ENCODE measurements around the gene DUSP22. TPM values are rescaled to one million over a fixed set of nuclear protein-coding genes. Genes with fewer than 3 reads are reported as not detected.

DUSP22 gene
- total RNA-seq, 1 experiment from 2014 or later: 25.0 TPM

DNA sequence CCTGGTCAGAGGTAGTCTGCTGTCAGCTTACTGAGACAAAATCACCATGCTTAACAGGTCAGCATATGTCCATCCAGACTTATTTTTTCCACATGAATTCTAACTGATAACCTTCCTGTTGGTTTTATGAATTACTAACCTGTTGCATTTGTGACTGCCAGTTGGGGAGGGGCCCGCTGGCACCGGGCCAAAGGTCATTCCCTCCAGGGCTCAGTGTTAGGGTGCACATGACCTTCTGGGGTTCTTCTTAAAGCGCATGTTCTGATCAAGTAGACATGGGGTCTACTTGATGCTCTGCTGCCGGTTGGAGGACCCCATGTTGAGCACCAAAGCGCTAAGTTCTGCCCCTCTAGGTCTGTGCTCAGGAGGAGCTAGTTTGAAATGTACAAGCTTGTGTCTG lies 15.6 kb downstream of the DUSP22 start:
- DNase-seq: no peak
- H2BK15ac ChIP-seq (ENCODE audit: low read depth, low read length): no peak overlapping the region
- no peaks in the 10 kb centered on the region for H3K27me3 Mint-ChIP-seq (ENCODE audit: low read depth)
- H3K23ac ChIP-seq (ENCODE audit: insufficient read length, low read depth, low read length): no peak overlapping the region
- H3K36me3 Mint-ChIP-seq (ENCODE audit: insufficient read depth in 1 of 3, low read depth in 3 of 3): peaks cover 5 to 30% (median 7%) of the 10 kb centered on the region in 3 experiments; a peak in 6 of 7 replicates
- no peak overlapping the region for H3K4ac ChIP-seq (ENCODE audit: low read depth, low read length)
- H2AFZ ChIP-seq (ENCODE audit: low read length): no peak overlapping the region
- TF ChIP-seq, protein P1, sequence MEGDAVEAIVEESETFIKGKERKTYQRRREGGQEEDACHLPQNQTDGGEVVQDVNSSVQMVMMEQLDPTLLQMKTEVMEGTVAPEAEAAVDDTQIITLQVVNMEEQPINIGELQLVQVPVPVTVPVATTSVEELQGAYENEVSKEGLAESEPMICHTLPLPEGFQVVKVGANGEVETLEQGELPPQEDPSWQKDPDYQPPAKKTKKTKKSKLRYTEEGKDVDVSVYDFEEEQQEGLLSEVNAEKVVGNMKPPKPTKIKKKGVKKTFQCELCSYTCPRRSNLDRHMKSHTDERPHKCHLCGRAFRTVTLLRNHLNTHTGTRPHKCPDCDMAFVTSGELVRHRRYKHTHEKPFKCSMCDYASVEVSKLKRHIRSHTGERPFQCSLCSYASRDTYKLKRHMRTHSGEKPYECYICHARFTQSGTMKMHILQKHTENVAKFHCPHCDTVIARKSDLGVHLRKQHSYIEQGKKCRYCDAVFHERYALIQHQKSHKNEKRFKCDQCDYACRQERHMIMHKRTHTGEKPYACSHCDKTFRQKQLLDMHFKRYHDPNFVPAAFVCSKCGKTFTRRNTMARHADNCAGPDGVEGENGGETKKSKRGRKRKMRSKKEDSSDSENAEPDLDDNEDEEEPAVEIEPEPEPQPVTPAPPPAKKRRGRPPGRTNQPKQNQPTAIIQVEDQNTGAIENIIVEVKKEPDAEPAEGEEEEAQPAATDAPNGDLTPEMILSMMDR (conservative IDR thresholded peaks at IDR 0.05): no peak
- no peaks in the 10 kb centered on the region for H3K4me1 Mint-ChIP-seq
- peaks cover 14 to 26% of the 10 kb centered on the region in 2 experiments for H3K9me3 Mint-ChIP-seq
- WGBS (ENCODE audit: extremely low coverage, insufficient read length, low lambda C conversion rate): no CpG with 5 or more reads among the region's 5 CpGs
- peaks cover 61% of the 10 kb centered on the region for H3K9me3 ChIP-seq (ENCODE audit: control insufficient read depth, low read depth, low read length)
- no peak overlapping the region for H4K91ac ChIP-seq (ENCODE audit: insufficient read length, low read depth, low read length)
- H3K27ac ChIP-seq (ENCODE audit: insufficient read length, low read depth, low read length): no peak overlapping the region
- H3K9ac ChIP-seq (ENCODE audit: extremely low read depth, insufficient read length, low read length): no peak overlapping the region
- H3K4me1 ChIP-seq (ENCODE audit: insufficient read depth, low read length): no peaks in the 10 kb centered on the region
- no peak overlapping the region for H4K5ac ChIP-seq (ENCODE audit: insufficient read length, low read depth, low read length)
- H3K79me1 ChIP-seq (ENCODE audit: insufficient read depth, low read depth, low read length, poor library complexity, severe bottlenecking): no peaks in the 10 kb centered on the region
- no peak overlapping the region for H2BK5ac ChIP-seq (ENCODE audit: insufficient read length, low read length)
- H2BK12ac ChIP-seq (ENCODE audit: insufficient read length, low read depth, low read length): no peak overlapping the region
- no peaks in the 10 kb centered on the region for H4K20me1 ChIP-seq (ENCODE audit: control insufficient read depth, insufficient read depth, insufficient read length)
- no peak overlapping the region for H3K14ac ChIP-seq (ENCODE audit: insufficient read depth, low read length)
- no peak overlapping the region for H2BK20ac ChIP-seq (ENCODE audit: low read depth, low read length, poor library complexity, severe bottlenecking)
- H3K79me2 ChIP-seq (ENCODE audit: insufficient read depth, low read length): no peaks in the 10 kb centered on the region
- H3K27ac Mint-ChIP-seq: no peak overlapping the region
- H3K23me2 ChIP-seq (ENCODE audit: insufficient read length, low read depth, low read length, poor library complexity, severe bottlenecking): no peaks in the 10 kb centered on the region
- no peak overlapping the region for H3K4me2 ChIP-seq (ENCODE audit: insufficient read depth, insufficient read length, low read length)
- H3K27me3 ChIP-seq (ENCODE audit: insufficient read depth, low read length): no peaks in the 10 kb centered on the region
- no peak overlapping the region for H4K8ac ChIP-seq (replicated peaks; ENCODE audit: insufficient read length, low read depth, low read length)
- no peak overlapping the region for H2BK120ac ChIP-seq (ENCODE audit: low read depth, low read length, poor library complexity, severe bottlenecking)
- no peak overlapping the region for H3T11ph ChIP-seq (ENCODE audit: low read length)
- H2AK5ac ChIP-seq (ENCODE audit: insufficient read length, low read length): no peak overlapping the region
- H3K4me3 Mint-ChIP-seq: no peak overlapping the region
- H3K56ac ChIP-seq (ENCODE audit: insufficient read length, low read depth, low read length): no peak overlapping the region
- H3K18ac ChIP-seq (ENCODE audit: insufficient read length, low read depth, low read length): no peak overlapping the region

All from H9 (cell line).